Measurements from ENCODE around the gene ZYX.

GRCh38 chr7:143418681-143419458 is 37.7 kb downstream of the ZYX start:
- TF ChIP-seq ZNF8 (CRISPR knock-in tag; IDR thresholded peaks at IDR 0.05) = no peak
- TF ChIP-seq TOX (CRISPR knock-in tag; IDR thresholded peaks at IDR 0.05; ENCODE audit: borderline replicate concordance) = no peak
- TF ChIP-seq OSR1 (CRISPR knock-in tag; IDR thresholded peaks at IDR 0.05) = no peak
- TF ChIP-seq PATZ1 (CRISPR knock-in tag; IDR thresholded peaks at IDR 0.05; ENCODE audit: borderline replicate concordance) = no peak
- TF ChIP-seq ZFP30 (CRISPR knock-in tag; IDR thresholded peaks at IDR 0.05) = no peak
- TF ChIP-seq ISL1 (CRISPR knock-in tag; IDR thresholded peaks at IDR 0.05) = no peak
- TF ChIP-seq SNAI2 (CRISPR knock-in tag; IDR thresholded peaks at IDR 0.05) = no peak

Data from SK-N-SH treated with all-trans-retinoic acid at 6 μM for 48 hours (cell line).